ENCODE measurements around the gene ARL8A. TPM values are rescaled to one million over a fixed set of nuclear protein-coding genes. Genes with fewer than 3 reads are reported as not detected.
"Not testable (repeated sequence)": the region's sequence is repeated elsewhere in the genome, so short reads cannot be mapped to it uniquely, and the experiment has no call there.

Gene ARL8A
- total RNA-seq = 10 to 100 TPM; 34.9 to 57.5 (median 43.6) TPM

- 8% methylated on average over 4 of the region's 82 CpGs; no CpG with 5 or more reads in 1 of the 2 donors for WGBS, 2 donors (ENCODE audit: low coverage in 1 of 2)
These were observed at the start of gene ARL8A for GRCh38 chr1:202144402-202145067. TSS of gene ARL8A (minus strand) at chr1:202144737. CDS start at chr1:202144572, 165 bp downstream.

GRCh38 chr1:202194328-202194648 is 49.8 kb upstream of the ARL8A start:
- H3K36me3 ChIP-seq = no peaks in the 10 kb centered on the region
- no peak for ATAC-seq
- peaks cover 0 to 18% (median 0%) of the 10 kb centered on the region in 3 donors for H3K4me1 ChIP-seq
- H3K27me3 ChIP-seq = peaks cover 48% of the 10 kb centered on the region
- WGBS, 2 donors (ENCODE audit: low coverage in 1 of 2) = no CpG with 5 or more reads among the region's 11 CpGs
- H3K27ac ChIP-seq = no peak overlapping the region
- no peaks in the 10 kb centered on the region for H3K9me3 ChIP-seq
- peak overlapping the region in 1 of 2 donors; percentile 43 for H3K4me3 ChIP-seq
- TF ChIP-seq CTCF (IDR thresholded peaks at IDR 0.05) = no peak
- TF ChIP-seq POLR2AphosphoS5 (IDR thresholded peaks at IDR 0.05) = no peak
- no peak for TF ChIP-seq EP300 (IDR thresholded peaks at IDR 0.05)
- TF ChIP-seq POLR2A (IDR thresholded peaks at IDR 0.05) = no peak

More at GRCh38 chr1:202144402-202145067, at the start of gene ARL8A:
- no peaks in the 10 kb centered on the region for H3K36me3 ChIP-seq
- H3K27ac ChIP-seq = peak within 1 kb of the TSS; percentile 71 to 97 (median 94)
- H3K27me3 ChIP-seq = no peaks in the 10 kb centered on the region
- TF ChIP-seq POLR2AphosphoS5 (IDR thresholded peaks at IDR 0.05) (peak; percentile 19), EP300 (IDR thresholded peaks at IDR 0.05) (no peak), POLR2A (IDR thresholded peaks at IDR 0.05) (peak; percentile 55 to 61), CTCF (IDR thresholded peaks at IDR 0.05) (peak in 1 of 4 experiments; percentile 19)
- no peaks in the 10 kb centered on the region for H3K9me3 ChIP-seq
- peaks cover 0 to 52% (median 17%) of the 10 kb centered on the region in 3 donors for H3K4me1 ChIP-seq
- ATAC-seq = peak; percentile 84
- peak within 1 kb of the TSS; percentile 90 to 93 for H3K4me3 ChIP-seq

- H3K4me3 ChIP-seq = peak within 1 kb of the TSS in 1 of 2 donors; percentile 43
- no peaks in the 10 kb centered on the region for H3K9me3 ChIP-seq
- no peak for ATAC-seq
- H3K4me1 ChIP-seq = peaks cover 0 to 17% (median 0%) of the 10 kb centered on the region in 3 donors
- 0 to 6% methylated on average over 2 to 7 of the region's 61 CpGs for WGBS, 2 donors (ENCODE audit: low coverage in 1 of 2)
- no peaks in the 10 kb centered on the region for H3K36me3 ChIP-seq
- H3K27ac ChIP-seq = no peak within 1 kb of the TSS
- peaks cover 52% of the 10 kb centered on the region for H3K27me3 ChIP-seq
- TF ChIP-seq POLR2AphosphoS5 (IDR thresholded peaks at IDR 0.05) (no peak), CTCF (IDR thresholded peaks at IDR 0.05) (peak in 1 of 4 experiments; percentile 39)
These were observed 49.2 kb upstream of the ARL8A start, which contains the start of gene LGR6 for GRCh38 chr1:202193614-202194327. TSS of gene LGR6 (plus strand) at chr1:202193799. CDS start at chr1:202193990, 191 bp downstream.

GRCh38 chr1:202192770-202193613 is 48.5 kb upstream of the ARL8A start:
- 14 to 62% methylated on average over 1 to 2 of the region's 18 CpGs for WGBS, 2 donors (ENCODE audit: low coverage in 1 of 2)
- Histone ChIP-seq H3K27ac (no peak overlapping the region), H3K27me3 (peaks cover 60% of the 10 kb centered on the region), H3K4me3 (peak overlapping the region in 1 of 2 donors; percentile 43), H3K36me3 (no peaks in the 10 kb centered on the region), H3K4me1 (peaks cover 0 to 17% (median 0%) of the 10 kb centered on the region in 3 donors), H3K9me3 (no peaks in the 10 kb centered on the region)
- TF ChIP-seq EP300 (IDR thresholded peaks at IDR 0.05) (no peak), CTCF (IDR thresholded peaks at IDR 0.05) (peak in 3 of 4 experiments; percentile 69 to 94 (median 74))
- peak; percentile 55 for ATAC-seq

- not testable (repeated sequence) for H3K9me3 ChIP-seq, H3K27ac ChIP-seq, H3K36me3 ChIP-seq, ATAC-seq, H3K4me3 ChIP-seq
- Histone ChIP-seq H3K4me1 (peaks cover 0 to 17% (median 0%) of the 10 kb centered on the region in 3 donors), H3K27me3 (peaks cover 75% of the 10 kb centered on the region)
- WGBS, 2 donors (ENCODE audit: low coverage in 1 of 2) = no CpG with 5 or more reads among the region's 33 CpGs
These were observed 46.9 kb upstream of the ARL8A start for GRCh38 chr1:202191391-202191790.
